ENCODE measurements around the gene MTMR10. TPM values are rescaled to one million over a fixed set of nuclear protein-coding genes. Genes with fewer than 3 reads are reported as not detected.

Gene MTMR10
- total and polyA plus RNA-seq, 9 donors, result 14.1 to 35.8 (median 23.4) TPM

- DNase-seq, result no peak
- intact Hi-C loops (cut with DNase I), result no loop called here
- TF ChIP-seq EP300 (IDR thresholded peaks at IDR 0.05) (no peak), POLR2A (IDR thresholded peaks at IDR 0.05) (no peak), CTCF (IDR thresholded peaks at IDR 0.05) (no peak)
- Histone ChIP-seq H3K27me3 (no peaks in the 10 kb centered on the region), H3K9me3 (no peaks in the 10 kb centered on the region), H3K4me3 (no peak overlapping the region), H3K36me3 (no peaks in the 10 kb centered on the region), H3K4me1 (ENCODE audit: insufficient read depth) (peaks cover 1% of the 10 kb centered on the region), H3K27ac (no peak overlapping the region)
- WGBS, 3 donors, result 93 to 95% (median 94%) methylated on average over 5 of the region's 5 CpGs
Measured at GRCh38 chr15:31020542-31020941, 29.1 kb upstream of the MTMR10 start.

GRCh38 chr15:31019986-31020385 lies 28.6 kb upstream of the MTMR10 start:
- TF ChIP-seq CTCF (IDR thresholded peaks at IDR 0.05), result no peak
- no peak for TF ChIP-seq POLR2A (IDR thresholded peaks at IDR 0.05)
- no peak for TF ChIP-seq EP300 (IDR thresholded peaks at IDR 0.05)
- Histone ChIP-seq H3K27ac (no peak overlapping the region), H3K9me3 (no peaks in the 10 kb centered on the region), H3K4me1 (ENCODE audit: insufficient read depth) (peaks cover 1% of the 10 kb centered on the region), H3K36me3 (no peaks in the 10 kb centered on the region), H3K4me3 (no peak overlapping the region), H3K27me3 (no peaks in the 10 kb centered on the region)
- intact Hi-C loops (cut with DNase I), result no loop called here
- 84 to 93% (median 88%) methylated on average over 3 of the region's 3 CpGs for WGBS, 3 donors
- no peak for DNase-seq

- DNase-seq, result no peak
- TF ChIP-seq POLR2A (IDR thresholded peaks at IDR 0.05) (no peak), EP300 (IDR thresholded peaks at IDR 0.05) (no peak), CTCF (IDR thresholded peaks at IDR 0.05) (no peak)
- Histone ChIP-seq H3K27me3 (no peaks in the 10 kb centered on the region), H3K27ac (no peak overlapping the region), H3K36me3 (no peaks in the 10 kb centered on the region), H3K9me3 (no peaks in the 10 kb centered on the region), H3K4me1 (ENCODE audit: insufficient read depth) (no peaks in the 10 kb centered on the region), H3K4me3 (no peak overlapping the region)
- intact Hi-C loops (cut with DNase I), result no loop called here
- 60 to 78% (median 68%) methylated on average over 1 of the region's 1 CpG for WGBS, 3 donors
Measured at GRCh38 chr15:31017311-31017710, 25.9 kb upstream of the MTMR10 start.

GRCh38 chr15:31016446-31016915 lies 25.1 kb upstream of the MTMR10 start:
- TF ChIP-seq EP300 (IDR thresholded peaks at IDR 0.05) (no peak), CTCF (IDR thresholded peaks at IDR 0.05) (no peak), POLR2A (IDR thresholded peaks at IDR 0.05) (no peak)
- no peaks in the 10 kb centered on the region for H3K4me1 ChIP-seq (ENCODE audit: insufficient read depth)
- H3K9me3 ChIP-seq, result no peaks in the 10 kb centered on the region
- no peaks in the 10 kb centered on the region for H3K27me3 ChIP-seq
- WGBS, 3 donors, result 62 to 70% (median 69%) methylated on average over 3 of the region's 3 CpGs
- no peak overlapping the region for H3K27ac ChIP-seq
- H3K4me3 ChIP-seq, result no peak overlapping the region
- H3K36me3 ChIP-seq, result no peaks in the 10 kb centered on the region
- intact Hi-C loops (cut with DNase I), result no loop called here
- DNase-seq, result no peak

GRCh38 chr15:31014608-31014925 lies 23.1 kb upstream of the MTMR10 start:
- Histone ChIP-seq H3K27me3 (no peaks in the 10 kb centered on the region), H3K4me3 (no peak overlapping the region), H3K36me3 (no peaks in the 10 kb centered on the region), H3K4me1 (ENCODE audit: insufficient read depth) (no peaks in the 10 kb centered on the region), H3K9me3 (no peaks in the 10 kb centered on the region), H3K27ac (no peak overlapping the region)
- intact Hi-C loops (cut with DNase I), result no loop called here
- no peak for DNase-seq
- 56 to 82% (median 74%) methylated on average over 2 of the region's 2 CpGs for WGBS, 3 donors
- TF ChIP-seq CTCF (IDR thresholded peaks at IDR 0.05) (no peak), EP300 (IDR thresholded peaks at IDR 0.05) (no peak), POLR2A (IDR thresholded peaks at IDR 0.05) (no peak)

Data from ovary (tissue), 9 donors.